Measurements from ENCODE around the gene OR5D14.

OR5D14 gene

DNA sequence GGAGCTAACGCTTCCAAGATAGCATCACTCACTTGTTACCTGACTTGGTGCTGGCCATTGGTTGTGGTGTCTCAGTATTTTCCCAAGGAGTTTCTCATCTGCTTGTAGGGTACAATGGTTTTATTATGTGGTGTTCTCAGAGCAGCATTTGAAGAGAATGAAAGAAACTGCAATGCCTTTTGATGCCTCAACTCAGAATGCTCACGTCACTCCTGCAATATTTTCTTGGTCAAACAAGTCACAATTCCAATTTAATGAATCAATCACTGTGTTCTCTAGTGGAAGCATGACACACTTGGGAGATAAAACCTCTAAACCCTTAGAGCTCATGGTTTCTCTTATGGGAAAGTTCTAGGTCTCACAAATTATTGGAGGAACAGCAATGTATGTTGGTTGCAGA is 2.0 kb upstream of the OR5D14 start:
- H2AFZ ChIP-seq (ENCODE audit: low read length), result no peak overlapping the region
- no peaks in the 10 kb centered on the region for H3F3A ChIP-seq (ENCODE audit: insufficient read depth, low read length)
- no peaks in the 10 kb centered on the region for H3K4me1 ChIP-seq (ENCODE audit: low read length)
- H3K9me2 ChIP-seq (replicated peaks; ENCODE audit: insufficient read depth, low read length), result no peaks in the 10 kb centered on the region
- H3K36me3 ChIP-seq (replicated peaks; ENCODE audit: insufficient read depth, low read length), result no peaks in the 10 kb centered on the region
- DNase-seq, result no peak
- H4K20me1 ChIP-seq (ENCODE audit: insufficient read depth, low read length), result no peaks in the 10 kb centered on the region
- H3K4me3 ChIP-seq (ENCODE audit: low read length), result no peak overlapping the region
- no peak overlapping the region for H3K27ac ChIP-seq (ENCODE audit: low read length)
- H3K27me3 ChIP-seq (replicated peaks; ENCODE audit: insufficient read depth, low read length), result no peaks in the 10 kb centered on the region
- no peaks in the 10 kb centered on the region for H3K79me2 ChIP-seq (ENCODE audit: low read length)
- no peaks in the 10 kb centered on the region for H3K9me3 ChIP-seq (replicated peaks; ENCODE audit: insufficient read depth, low read length)
- TF ChIP-seq EZH2phosphoT487 (IDR thresholded peaks at IDR 0.05; ENCODE audit: low read length), result no peak
- TF ChIP-seq EZH2 (optimal IDR thresholded peaks at IDR 0.05; ENCODE audit: low read depth, low read length), result no peak
- TF ChIP-seq, protein P1, sequence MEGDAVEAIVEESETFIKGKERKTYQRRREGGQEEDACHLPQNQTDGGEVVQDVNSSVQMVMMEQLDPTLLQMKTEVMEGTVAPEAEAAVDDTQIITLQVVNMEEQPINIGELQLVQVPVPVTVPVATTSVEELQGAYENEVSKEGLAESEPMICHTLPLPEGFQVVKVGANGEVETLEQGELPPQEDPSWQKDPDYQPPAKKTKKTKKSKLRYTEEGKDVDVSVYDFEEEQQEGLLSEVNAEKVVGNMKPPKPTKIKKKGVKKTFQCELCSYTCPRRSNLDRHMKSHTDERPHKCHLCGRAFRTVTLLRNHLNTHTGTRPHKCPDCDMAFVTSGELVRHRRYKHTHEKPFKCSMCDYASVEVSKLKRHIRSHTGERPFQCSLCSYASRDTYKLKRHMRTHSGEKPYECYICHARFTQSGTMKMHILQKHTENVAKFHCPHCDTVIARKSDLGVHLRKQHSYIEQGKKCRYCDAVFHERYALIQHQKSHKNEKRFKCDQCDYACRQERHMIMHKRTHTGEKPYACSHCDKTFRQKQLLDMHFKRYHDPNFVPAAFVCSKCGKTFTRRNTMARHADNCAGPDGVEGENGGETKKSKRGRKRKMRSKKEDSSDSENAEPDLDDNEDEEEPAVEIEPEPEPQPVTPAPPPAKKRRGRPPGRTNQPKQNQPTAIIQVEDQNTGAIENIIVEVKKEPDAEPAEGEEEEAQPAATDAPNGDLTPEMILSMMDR (IDR thresholded peaks at IDR 0.05; ENCODE audit: low read length), result no peak
- no peak overlapping the region for H3K4me2 ChIP-seq (ENCODE audit: low read depth, low read length)
- no peak overlapping the region for H3K9ac ChIP-seq (ENCODE audit: low read length)

- Histone ChIP-seq H3K27me3 (replicated peaks; ENCODE audit: insufficient read depth, low read length) (no peaks in the 10 kb centered on the region), H4K20me1 (ENCODE audit: insufficient read depth, low read length) (no peaks in the 10 kb centered on the region), H3K79me2 (ENCODE audit: low read length) (no peaks in the 10 kb centered on the region), H3K4me2 (ENCODE audit: low read depth, low read length) (no peak overlapping the region), H3K27ac (ENCODE audit: low read length) (no peak overlapping the region), H3F3A (ENCODE audit: insufficient read depth, low read length) (no peaks in the 10 kb centered on the region), H3K9ac (ENCODE audit: low read length) (no peak overlapping the region), H3K36me3 (replicated peaks; ENCODE audit: insufficient read depth, low read length) (no peaks in the 10 kb centered on the region), H2AFZ (ENCODE audit: low read length) (no peak overlapping the region), H3K4me1 (ENCODE audit: low read length) (no peaks in the 10 kb centered on the region), H3K9me2 (replicated peaks; ENCODE audit: insufficient read depth, low read length) (no peaks in the 10 kb centered on the region), H3K4me3 (ENCODE audit: low read length) (no peak overlapping the region), H3K9me3 (replicated peaks; ENCODE audit: insufficient read depth, low read length) (no peaks in the 10 kb centered on the region)
- DNase-seq, result no peak
- no peak for TF ChIP-seq EZH2 (optimal IDR thresholded peaks at IDR 0.05; ENCODE audit: low read depth, low read length)
Observed at GRCh38 chr11:55806248-55806647, 10.9 kb downstream of the OR5D14 start.

DNA sequence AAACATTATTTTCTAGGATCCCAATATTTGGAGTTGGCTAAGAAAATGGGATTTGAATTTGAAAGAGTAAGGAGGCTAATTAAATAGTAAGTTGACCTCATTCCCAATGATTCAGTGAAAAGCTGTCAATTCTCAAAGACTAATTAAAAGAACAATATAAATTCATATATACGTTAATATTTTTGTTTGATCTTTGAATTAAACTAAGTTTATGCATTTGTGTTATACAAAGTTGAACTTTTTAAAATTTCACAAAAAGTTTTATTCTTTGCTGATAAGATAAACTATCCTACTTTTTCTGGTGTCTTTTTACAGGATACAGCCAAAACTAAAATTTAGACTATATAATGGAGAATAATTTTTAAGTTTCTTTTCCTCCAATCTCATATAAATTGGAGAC is 15.7 kb downstream of the OR5D14 start, which contains the start of gene OR5L1:
Gene OR5L1 (plus strand): TSS at position 301 of the 400 bp plus-strand sequence. CDS start 100 bp downstream, outside the sequence.
- no peak within 1 kb of the TSS for H3K4me2 ChIP-seq (ENCODE audit: low read depth, low read length)
- H3K79me2 ChIP-seq (ENCODE audit: low read length), result no peaks in the 10 kb centered on the region
- H3K27ac ChIP-seq (ENCODE audit: low read length), result no peak within 1 kb of the TSS
- no peaks in the 10 kb centered on the region for H3K4me1 ChIP-seq (ENCODE audit: low read length)
- no peak for DNase-seq
- no peaks in the 10 kb centered on the region for H3F3A ChIP-seq (ENCODE audit: insufficient read depth, low read length)
- no peak for TF ChIP-seq EZH2phosphoT487 (IDR thresholded peaks at IDR 0.05; ENCODE audit: low read length)
- TF ChIP-seq EZH2 (optimal IDR thresholded peaks at IDR 0.05; ENCODE audit: low read depth, low read length), result no peak
- TF ChIP-seq, protein P1 (IDR thresholded peaks at IDR 0.05; ENCODE audit: low read length), result no peak
- no peaks in the 10 kb centered on the region for H3K9me2 ChIP-seq (replicated peaks; ENCODE audit: insufficient read depth, low read length)
- no peaks in the 10 kb centered on the region for H3K27me3 ChIP-seq (replicated peaks; ENCODE audit: insufficient read depth, low read length)
- no peak within 1 kb of the TSS for H3K9ac ChIP-seq (ENCODE audit: low read length)
- H3K9me3 ChIP-seq (replicated peaks; ENCODE audit: insufficient read depth, low read length), result no peaks in the 10 kb centered on the region
- no peaks in the 10 kb centered on the region for H3K36me3 ChIP-seq (replicated peaks; ENCODE audit: insufficient read depth, low read length)
- H3K4me3 ChIP-seq (ENCODE audit: low read length), result no peak within 1 kb of the TSS
- H2AFZ ChIP-seq (ENCODE audit: low read length), result no peak within 1 kb of the TSS
- H4K20me1 ChIP-seq (ENCODE audit: insufficient read depth, low read length), result no peaks in the 10 kb centered on the region

DNA sequence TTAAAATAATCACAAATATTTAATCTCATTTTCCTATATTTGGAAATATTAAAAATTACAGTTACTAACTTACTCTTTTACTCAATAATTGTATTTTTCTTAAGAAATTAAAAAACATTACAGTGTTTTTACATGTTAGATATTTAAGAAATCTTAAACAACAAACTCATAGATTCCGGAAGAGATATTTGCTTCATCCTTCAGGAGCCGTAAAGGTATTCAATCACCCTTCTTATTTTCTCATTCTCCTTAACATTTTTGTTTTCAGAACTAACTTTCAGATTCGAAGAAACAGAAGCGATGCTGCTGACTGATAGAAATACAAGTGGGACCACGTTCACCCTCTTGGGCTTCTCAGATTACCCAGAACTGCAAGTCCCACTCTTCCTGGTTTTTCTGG is 24.0 kb downstream of the OR5D14 start, which contains the start of gene OR5D18:
Gene OR5D18 (plus strand): TSS at position 301 of the 400 bp plus-strand sequence. CDS start 0 bp downstream, at position 301.
- Histone ChIP-seq H3K4me1 (ENCODE audit: low read length) (no peaks in the 10 kb centered on the region), H2AFZ (ENCODE audit: low read length) (no peak within 1 kb of the TSS), H3K36me3 (replicated peaks; ENCODE audit: insufficient read depth, low read length) (no peaks in the 10 kb centered on the region), H3K9ac (ENCODE audit: low read length) (no peak within 1 kb of the TSS), H3K4me3 (ENCODE audit: low read length) (no peak within 1 kb of the TSS), H3K9me3 (replicated peaks; ENCODE audit: insufficient read depth, low read length) (no peaks in the 10 kb centered on the region), H3K27me3 (replicated peaks; ENCODE audit: insufficient read depth, low read length) (no peaks in the 10 kb centered on the region), H3K27ac (ENCODE audit: low read length) (no peak within 1 kb of the TSS), H4K20me1 (ENCODE audit: insufficient read depth, low read length) (no peaks in the 10 kb centered on the region), H3K79me2 (ENCODE audit: low read length) (no peaks in the 10 kb centered on the region), H3F3A (ENCODE audit: insufficient read depth, low read length) (no peaks in the 10 kb centered on the region), H3K9me2 (replicated peaks; ENCODE audit: insufficient read depth, low read length) (no peaks in the 10 kb centered on the region), H3K4me2 (ENCODE audit: low read depth, low read length) (no peak within 1 kb of the TSS)
- DNase-seq, result no peak
- no peak for TF ChIP-seq EZH2 (optimal IDR thresholded peaks at IDR 0.05; ENCODE audit: low read depth, low read length)
- TF ChIP-seq, protein P1 (IDR thresholded peaks at IDR 0.05; ENCODE audit: low read length), result no peak
- TF ChIP-seq EZH2phosphoT487 (IDR thresholded peaks at IDR 0.05; ENCODE audit: low read length), result no peak
